WI38 (cell line): Measurements from ENCODE around the gene GLRA3.
"Not testable (repeated sequence)": the region's sequence is repeated elsewhere in the genome, so short reads cannot be mapped to it uniquely, and the experiment has no call there.

ENCODE experiments used
- H3K4me3 ChIP-seq: 2 replicates; pipeline ENCODE4 v1.5.1; 2011; ENCODE audit warnings: low read depth, mild to moderate bottlenecking, control low read depth, low read length
- CTCF ChIP-seq: IDR thresholded peaks from 2 replicates; pipeline ENCODE4 v1.5.1; 2012; ENCODE audit warnings: low read depth, mild to moderate bottlenecking, control low read depth, low read length

The GLRA3 gene

GRCh38 chr4:174828845-174829701 is at the start of gene GLRA3:
Gene GLRA3 (minus strand): TSS chr4:174829247. CDS start chr4:174828811, 436 bp downstream.
- no peak for TF ChIP-seq CTCF
- peak within 1 kb of the TSS; percentile 21 for H3K4me3 ChIP-seq

GRCh38 chr4:174874898-174875297 is 45.9 kb upstream of the GLRA3 start:
- no peak for TF ChIP-seq CTCF
- H3K4me3 ChIP-seq: no peak overlapping the region

GRCh38 chr4:174873931-174874330 is 44.9 kb upstream of the GLRA3 start:
- no peak for TF ChIP-seq CTCF

GRCh38 chr4:174873146-174873545 is 44.1 kb upstream of the GLRA3 start:
- H3K4me3 ChIP-seq: not testable (repeated sequence)

More at GRCh38 chr4:174873931-174874330, 44.9 kb upstream of the GLRA3 start:
- H3K4me3 ChIP-seq: no peak overlapping the region

GRCh38 chr4:174871407-174871806 is 42.4 kb upstream of the GLRA3 start:
- no peak overlapping the region for H3K4me3 ChIP-seq
- TF ChIP-seq CTCF: no peak

GRCh38 chr4:174870311-174870710 is 41.3 kb upstream of the GLRA3 start:
- no peak overlapping the region for H3K4me3 ChIP-seq
- no peak for TF ChIP-seq CTCF

GRCh38 chr4:174869339-174869738 is 40.3 kb upstream of the GLRA3 start:
- H3K4me3 ChIP-seq: no peak overlapping the region
- no peak for TF ChIP-seq CTCF
